ENCODE results near the gene ZSWIM3. TPM values are rescaled to one million over a fixed set of nuclear protein-coding genes. Genes with fewer than 3 reads are reported as not detected.

The ZSWIM3 gene
- total RNA-seq, 2 donors from 2014 or later: 3.0 to 6.1 TPM

GRCh38 chr20:45921337-45922189, 64.1 kb downstream of the ZSWIM3 start:
- no peak for DNase-seq (ENCODE audit: low spot score)
- no peak overlapping the region for H3K4me3 ChIP-seq
- H3K27me3 ChIP-seq (replicated peaks; ENCODE audit: insufficient read depth): no peaks in the 10 kb centered on the region
- no peak for TF ChIP-seq CTCF (IDR thresholded peaks at IDR 0.05)
- H3K4me1 ChIP-seq (ENCODE audit: control insufficient read depth in 1 of 2, low read depth in 2 of 2): peaks cover 6 to 26% of the 10 kb centered on the region in 2 donors
- H3K27ac ChIP-seq: no peak overlapping the region
- H3K9me3 ChIP-seq: no peaks in the 10 kb centered on the region
- ATAC-seq (ENCODE audit: insufficient number of reproducible peaks, low FRiP score, low read depth): no peak
- H3K36me3 ChIP-seq: no peaks in the 10 kb centered on the region

GRCh38 chr20:45924391-45925261, 67.2 kb downstream of the ZSWIM3 start:
- no peaks in the 10 kb centered on the region for H3K36me3 ChIP-seq
- no peaks in the 10 kb centered on the region for H3K27me3 ChIP-seq (replicated peaks; ENCODE audit: insufficient read depth)
- H3K4me3 ChIP-seq: peak overlapping the region; percentile 40
- H3K27ac ChIP-seq: peak overlapping the region in 1 of 2 donors; percentile 65
- H3K4me1 ChIP-seq (ENCODE audit: control insufficient read depth in 1 of 2, low read depth in 2 of 2): peaks cover 6 to 18% of the 10 kb centered on the region in 2 donors
- peak; percentile 32 for ATAC-seq (ENCODE audit: insufficient number of reproducible peaks, low FRiP score, low read depth)
- no peak for TF ChIP-seq CTCF (IDR thresholded peaks at IDR 0.05)
- no peaks in the 10 kb centered on the region for H3K9me3 ChIP-seq
- DNase-seq (ENCODE audit: low spot score): no peak

- Histone ChIP-seq H3K9me3 (no peaks in the 10 kb centered on the region), H3K36me3 (no peaks in the 10 kb centered on the region), H3K27ac (no peak overlapping the region), H3K4me1 (ENCODE audit: control insufficient read depth in 1 of 2, low read depth in 2 of 2) (peaks cover 6 to 15% of the 10 kb centered on the region in 2 donors), H3K4me3 (no peak overlapping the region), H3K27me3 (replicated peaks; ENCODE audit: insufficient read depth) (no peaks in the 10 kb centered on the region)
- TF ChIP-seq CTCF (IDR thresholded peaks at IDR 0.05): no peak
- ATAC-seq (ENCODE audit: insufficient number of reproducible peaks, low FRiP score, low read depth) (no peak), DNase-seq (ENCODE audit: low spot score) (no peak)
These were observed 68.5 kb downstream of the ZSWIM3 start for GRCh38 chr20:45925821-45926506.

- ATAC-seq (ENCODE audit: insufficient number of reproducible peaks, low FRiP score, low read depth): no peak
- TF ChIP-seq CTCF (IDR thresholded peaks at IDR 0.05): no peak
- Histone ChIP-seq H3K27me3 (replicated peaks; ENCODE audit: insufficient read depth) (no peaks in the 10 kb centered on the region), H3K36me3 (no peaks in the 10 kb centered on the region), H3K9me3 (no peaks in the 10 kb centered on the region), H3K4me3 (no peak overlapping the region), H3K27ac (no peak overlapping the region), H3K4me1 (ENCODE audit: control insufficient read depth in 1 of 2, low read depth in 2 of 2) (peaks cover 6 to 15% of the 10 kb centered on the region in 2 donors)
- no peak for DNase-seq (ENCODE audit: low spot score)
These were observed 69.3 kb downstream of the ZSWIM3 start for GRCh38 chr20:45926731-45927070.
